PC-3 (cell line): ENCODE results near the gene MYH15. TPM values are rescaled to one million over a fixed set of nuclear protein-coding genes. Genes with fewer than 3 reads are reported as not detected.

Experiments used
- ATAC-seq: fragments of 200-7000 bp; cut with Tn5 transposase; 2 replicates; pipeline ENCODE4 v1.9.1; 2020; ENCODE audit warnings: mild to moderate bottlenecking, moderate library complexity
- BruUV-seq: library from RNA; stranded (reverse); fragments of 400-500 nt; replicated peaks from 2 replicates; lab custom pipeline; 2021; lab: Mats Ljungman, UMichigan
- CTCF ChIA-PET: fragments of 300-600 bp; sonication (Branson Sonifier 250); formaldehyde crosslinking; loops from one replicate; lab custom pipeline; 2022; ENCODE audit warnings: antibody characterized with exemption; lab: Charles Lee
- POLR2A ChIA-PET: fragments of 300-600 bp; sonication (Branson Sonifier 250); formaldehyde crosslinking; loops from one replicate; lab custom pipeline; 2022; ENCODE audit warnings: antibody characterized with exemption; ENCODE audit not compliant: unreplicated experiment; lab: Charles Lee
- DNase-seq: peaks from one replicate; pipeline ENCODE4 v3.0.0-alpha.2; 2015
- H2AFZ ChIP-seq: fragments of 300-600 bp; sonication (generic); 2 replicates; pipeline ENCODE4 v1.6.0; 2016; ENCODE audit warnings: antibody characterized with exemption, low read length
- H3F3A ChIP-seq: fragments of 300-600 bp; sonication (generic); one replicate; pipeline ENCODE4 v1.6.0; 2017; ENCODE audit warnings: antibody characterized with exemption, low read length, control low read depth, mild to moderate bottlenecking; ENCODE audit not compliant: unreplicated experiment
- H3K27ac ChIP-seq: fragments of 300-600 bp; sonication (generic); 2 replicates; pipeline ENCODE4 v1.5.1; 2016; ENCODE audit warnings: mild to moderate bottlenecking, low read length
- H3K27me3 ChIP-seq: fragments of 300-600 bp; sonication (generic); 2 replicates; pipeline ENCODE4 v1.6.1; 2016; ENCODE audit warnings: low read length, mixed read lengths
- H3K36me3 ChIP-seq: fragments of 300-600 bp; sonication (generic); 2 replicates; pipeline ENCODE4 v1.6.1; 2016; ENCODE audit warnings: low read depth, mixed run types, low read length, mixed read lengths
- H3K4me1 ChIP-seq: fragments of 300-600 bp; sonication (generic); 2 replicates; pipeline ENCODE4 v1.5.1; 2016; ENCODE audit warnings: low read length; ENCODE audit not compliant: insufficient read depth
- H3K4me2 ChIP-seq: fragments of 300-600 bp; sonication (generic); 2 replicates; pipeline ENCODE4 v1.6.0; 2016; ENCODE audit warnings: low read length
- H3K4me3 ChIP-seq: fragments of 300-600 bp; sonication (generic); 2 replicates; pipeline ENCODE4 v1.5.1; 2016; ENCODE audit warnings: mild to moderate bottlenecking, low read length, mixed read lengths
- H3K79me2 ChIP-seq: fragments of 300-600 bp; sonication (generic); 2 replicates; pipeline ENCODE4 v1.6.1; 2017; ENCODE audit warnings: low read length, mixed read lengths
- H3K9ac ChIP-seq: fragments of 300-600 bp; sonication (generic); 2 replicates; pipeline ENCODE4 v1.6.0; 2016; ENCODE audit warnings: mild to moderate bottlenecking, low read length
- H3K9me2 ChIP-seq: fragments of 300-600 bp; sonication (generic); replicated peaks from 2 replicates; pipeline ENCODE4 v1.6.1; 2016; ENCODE audit warnings: mixed run types, low read length, mixed read lengths
- H3K9me3 ChIP-seq: fragments of 300-600 bp; sonication (generic); 2 replicates; pipeline ENCODE4 v1.6.1; 2016; ENCODE audit warnings: low read length, mixed read lengths
- H4K20me1 ChIP-seq: fragments of 300-600 bp; sonication (generic); 2 replicates; pipeline ENCODE4 v1.6.1; 2016; ENCODE audit warnings: low read length, mixed read lengths
- EZH2 ChIP-seq: fragments of 300-600 bp; sonication (generic); IDR thresholded peaks from one replicate; pipeline ENCODE4 v1.6.1; 2017; ENCODE audit warnings: antibody characterized with exemption, mild to moderate bottlenecking, low read length; ENCODE audit not compliant: unreplicated experiment
- EZH2phosphoT487 ChIP-seq: fragments of 300-600 bp; sonication (generic); IDR thresholded peaks from 2 replicates; pipeline ENCODE4 v1.6.1; 2018; ENCODE audit warnings: mild to moderate bottlenecking, antibody characterized with exemption, low read length, borderline replicate concordance
- intact Hi-C: fragments of 100-400 bp; cut with micrococcal nuclease; formaldehyde crosslinking; loops from 2 replicates; pipeline ENCODE4 v1.9.0; 2023
- total RNA-seq: library from RNA; depleted of rRNA; stranded (reverse); fragments of >200 nt; gene quantifications from 2 replicates; pipeline ENCODE4 v1.2.3, GENCODE V29; 2014
- TF ChIP-seq, protein P1 (sequence below): fragments of 300-600 bp; sonication (generic); conservative IDR thresholded peaks from 2 replicates; pipeline ENCODE4 v1.5.1; 2017; ENCODE audit warnings: antibody characterized with exemption, low read depth, mild to moderate bottlenecking, low read length

The MYH15 gene
- total RNA-seq, 1 experiment from 2014 or later: 2.4 TPM

DNA sequence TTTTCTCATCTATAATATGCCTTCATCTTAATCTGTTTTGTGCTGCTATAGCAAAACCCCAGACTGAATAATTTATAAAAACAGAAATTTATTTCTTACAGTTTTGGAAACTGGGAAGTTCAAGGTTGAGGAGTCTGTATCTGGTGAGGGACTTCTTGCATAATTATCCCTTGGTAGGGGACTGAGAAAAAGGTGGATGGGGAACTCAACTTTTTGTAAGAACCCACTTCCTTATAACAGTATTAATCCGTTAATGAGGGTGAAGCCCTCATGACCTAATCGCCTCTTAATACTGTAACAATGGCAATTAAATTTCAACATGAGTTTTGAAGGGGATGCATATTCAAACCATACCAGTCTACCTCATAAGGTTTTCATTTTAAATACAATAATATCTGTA is 17.4 kb upstream of the MYH15 start:
- H3K4me3 ChIP-seq: no peak overlapping the region
- no peak overlapping the region for H2AFZ ChIP-seq
- no peak overlapping the region for H3K9ac ChIP-seq
- H3K4me1 ChIP-seq: no peaks in the 10 kb centered on the region
- DNase-seq: no peak
- no peak for TF ChIP-seq EZH2phosphoT487
- no peak for TF ChIP-seq EZH2
- TF ChIP-seq, protein P1, sequence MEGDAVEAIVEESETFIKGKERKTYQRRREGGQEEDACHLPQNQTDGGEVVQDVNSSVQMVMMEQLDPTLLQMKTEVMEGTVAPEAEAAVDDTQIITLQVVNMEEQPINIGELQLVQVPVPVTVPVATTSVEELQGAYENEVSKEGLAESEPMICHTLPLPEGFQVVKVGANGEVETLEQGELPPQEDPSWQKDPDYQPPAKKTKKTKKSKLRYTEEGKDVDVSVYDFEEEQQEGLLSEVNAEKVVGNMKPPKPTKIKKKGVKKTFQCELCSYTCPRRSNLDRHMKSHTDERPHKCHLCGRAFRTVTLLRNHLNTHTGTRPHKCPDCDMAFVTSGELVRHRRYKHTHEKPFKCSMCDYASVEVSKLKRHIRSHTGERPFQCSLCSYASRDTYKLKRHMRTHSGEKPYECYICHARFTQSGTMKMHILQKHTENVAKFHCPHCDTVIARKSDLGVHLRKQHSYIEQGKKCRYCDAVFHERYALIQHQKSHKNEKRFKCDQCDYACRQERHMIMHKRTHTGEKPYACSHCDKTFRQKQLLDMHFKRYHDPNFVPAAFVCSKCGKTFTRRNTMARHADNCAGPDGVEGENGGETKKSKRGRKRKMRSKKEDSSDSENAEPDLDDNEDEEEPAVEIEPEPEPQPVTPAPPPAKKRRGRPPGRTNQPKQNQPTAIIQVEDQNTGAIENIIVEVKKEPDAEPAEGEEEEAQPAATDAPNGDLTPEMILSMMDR: no peak
- H3K27me3 ChIP-seq: no peaks in the 10 kb centered on the region
- no peaks in the 10 kb centered on the region for H3K9me3 ChIP-seq
- H3K9me2 ChIP-seq: no peaks in the 10 kb centered on the region
- no peaks in the 10 kb centered on the region for H3K79me2 ChIP-seq
- no peaks in the 10 kb centered on the region for H3K36me3 ChIP-seq
- no peaks in the 10 kb centered on the region for H4K20me1 ChIP-seq
- ChIA-PET CTCF (no interaction called here), POLR2A (no interaction called here)
- H3F3A ChIP-seq: no peaks in the 10 kb centered on the region
- H3K27ac ChIP-seq: no peak overlapping the region
- intact Hi-C loops: no loop called here
- BruUV-seq: no TSS peak
- no peak overlapping the region for H3K4me2 ChIP-seq
- no peak for ATAC-seq

DNA sequence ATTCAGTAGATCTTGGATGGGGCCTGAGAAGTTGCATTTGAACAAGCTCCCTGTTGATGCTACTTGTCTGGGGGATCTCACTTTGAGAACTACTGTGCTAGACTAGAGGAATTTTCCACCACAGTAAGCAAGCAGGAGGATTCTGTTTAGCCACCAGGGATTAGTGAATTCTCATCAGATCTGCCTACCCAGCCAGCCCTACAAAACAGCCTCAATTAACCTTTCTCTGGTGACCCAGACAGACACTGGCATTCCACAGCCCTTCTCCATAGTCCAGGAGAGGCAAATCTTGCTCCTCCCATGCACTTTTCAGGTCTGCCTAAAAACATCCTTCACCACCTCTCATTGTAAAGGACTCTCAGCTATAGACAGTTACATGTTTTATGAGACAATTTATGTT is 16.7 kb upstream of the MYH15 start:
- Histone ChIP-seq H3K9me3 (no peaks in the 10 kb centered on the region), H3K36me3 (no peaks in the 10 kb centered on the region), H4K20me1 (no peaks in the 10 kb centered on the region), H3K27ac (no peak overlapping the region), H3K9ac (no peak overlapping the region), H3F3A (no peaks in the 10 kb centered on the region), H3K79me2 (no peaks in the 10 kb centered on the region), H3K27me3 (no peaks in the 10 kb centered on the region), H2AFZ (no peak overlapping the region), H3K9me2 (no peaks in the 10 kb centered on the region), H3K4me3 (no peak overlapping the region), H3K4me1 (no peaks in the 10 kb centered on the region), H3K4me2 (no peak overlapping the region)
- TF ChIP-seq EZH2phosphoT487: no peak
- TF ChIP-seq EZH2: no peak
- intact Hi-C loops: no loop called here
- POLR2A ChIA-PET: no interaction called here
- DNase-seq: no peak
- ATAC-seq: no peak
- CTCF ChIA-PET: no interaction called here
- BruUV-seq: no TSS peak

DNA sequence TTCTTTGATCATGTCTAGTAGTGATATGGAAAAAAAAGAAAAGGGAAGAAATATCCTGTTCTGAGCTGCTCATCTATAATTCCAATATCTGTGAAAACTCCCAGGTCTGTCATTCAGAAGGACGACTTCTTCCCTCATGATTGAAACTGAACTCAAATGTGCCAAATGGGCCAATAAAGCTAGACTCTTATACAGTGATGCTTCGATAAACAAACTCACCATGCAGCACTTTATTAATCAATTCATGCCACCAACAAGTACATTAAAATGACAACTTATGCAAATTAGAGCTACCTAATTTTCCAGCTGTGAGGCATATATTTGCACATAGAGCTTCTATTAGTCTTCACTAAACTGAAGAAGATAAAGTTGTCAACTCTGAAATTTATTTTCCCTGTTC is 15.6 kb upstream of the MYH15 start:
- Histone ChIP-seq H3K9ac (no peak overlapping the region), H4K20me1 (no peaks in the 10 kb centered on the region), H3K27ac (no peak overlapping the region), H2AFZ (no peak overlapping the region), H3K36me3 (no peaks in the 10 kb centered on the region), H3F3A (no peaks in the 10 kb centered on the region), H3K4me1 (no peaks in the 10 kb centered on the region), H3K79me2 (no peaks in the 10 kb centered on the region), H3K9me3 (no peaks in the 10 kb centered on the region), H3K27me3 (no peaks in the 10 kb centered on the region), H3K4me2 (no peak overlapping the region), H3K4me3 (no peak overlapping the region), H3K9me2 (no peaks in the 10 kb centered on the region)
- ATAC-seq (no peak), DNase-seq (no peak)
- intact Hi-C loops: no loop called here
- BruUV-seq: no TSS peak
- CTCF ChIA-PET: no interaction called here
- POLR2A ChIA-PET: no interaction called here
- TF ChIP-seq EZH2phosphoT487 (no peak), EZH2 (no peak)
- TF ChIP-seq, protein P1: no peak
